Measurements from ENCODE around the gene TRABD2A.
A peak's percentile ranks its signal among the peaks of the same experiment; 100 is the strongest.

The TRABD2A gene

DNA sequence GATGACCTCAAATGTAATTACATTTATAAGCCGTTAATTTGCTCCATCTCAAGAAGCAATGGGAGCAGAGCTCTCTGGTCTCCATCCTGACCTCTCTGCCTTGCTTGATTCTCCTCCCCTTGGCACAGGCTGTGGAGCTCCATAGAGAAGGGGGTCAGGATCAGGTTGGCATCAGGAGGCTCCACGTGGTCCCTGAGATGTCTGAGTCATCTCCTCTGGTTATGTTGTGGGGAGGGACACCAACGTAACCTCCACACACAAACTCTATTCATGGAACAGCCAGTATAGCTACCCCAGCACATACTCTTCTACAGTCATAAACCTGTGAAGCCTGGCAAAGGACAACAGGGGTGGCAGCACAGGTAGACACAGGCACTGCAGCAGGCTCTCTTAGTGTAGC, 29.0 kb downstream of the TRABD2A start:
- no peak for DNase-seq

GRCh38 chr2:84850471-84850870, 30.4 kb downstream of the TRABD2A start:
- DNase-seq: no peak

DNA sequence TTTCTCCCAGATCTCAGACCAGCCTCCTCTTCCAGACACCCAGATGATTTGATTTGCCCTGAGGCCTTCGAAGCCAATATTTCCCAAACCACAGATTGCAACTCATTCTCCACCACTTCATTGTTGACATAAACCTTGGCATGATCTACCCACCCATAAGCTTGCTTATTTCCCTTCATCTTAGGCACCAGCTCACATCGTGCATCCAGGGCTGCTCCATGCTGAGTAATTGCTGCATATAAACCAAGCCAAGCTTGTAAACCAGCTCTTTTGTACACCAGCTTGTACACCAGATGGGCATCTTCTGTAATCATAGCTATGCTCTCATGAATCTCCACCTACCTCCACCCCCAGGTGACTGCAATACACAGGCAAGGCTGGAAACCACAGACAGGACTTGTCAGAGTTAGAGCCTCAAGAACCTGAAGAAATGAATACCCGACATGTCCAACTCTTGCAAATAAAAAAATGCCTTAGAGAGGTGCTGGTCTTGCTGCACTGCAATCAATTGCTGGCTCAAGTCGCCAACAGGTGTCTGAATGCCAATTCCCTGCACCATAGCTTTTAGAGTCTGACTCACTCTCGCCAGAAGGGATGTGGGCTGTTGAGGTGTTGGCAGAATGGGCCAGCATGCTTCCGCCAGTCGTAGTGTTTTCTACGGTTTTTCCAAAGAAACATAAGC, 31.5 kb downstream of the TRABD2A start:
- DNase-seq: peak in 37 of 58 donors; percentile 6 to 88 (median 42)

DNA sequence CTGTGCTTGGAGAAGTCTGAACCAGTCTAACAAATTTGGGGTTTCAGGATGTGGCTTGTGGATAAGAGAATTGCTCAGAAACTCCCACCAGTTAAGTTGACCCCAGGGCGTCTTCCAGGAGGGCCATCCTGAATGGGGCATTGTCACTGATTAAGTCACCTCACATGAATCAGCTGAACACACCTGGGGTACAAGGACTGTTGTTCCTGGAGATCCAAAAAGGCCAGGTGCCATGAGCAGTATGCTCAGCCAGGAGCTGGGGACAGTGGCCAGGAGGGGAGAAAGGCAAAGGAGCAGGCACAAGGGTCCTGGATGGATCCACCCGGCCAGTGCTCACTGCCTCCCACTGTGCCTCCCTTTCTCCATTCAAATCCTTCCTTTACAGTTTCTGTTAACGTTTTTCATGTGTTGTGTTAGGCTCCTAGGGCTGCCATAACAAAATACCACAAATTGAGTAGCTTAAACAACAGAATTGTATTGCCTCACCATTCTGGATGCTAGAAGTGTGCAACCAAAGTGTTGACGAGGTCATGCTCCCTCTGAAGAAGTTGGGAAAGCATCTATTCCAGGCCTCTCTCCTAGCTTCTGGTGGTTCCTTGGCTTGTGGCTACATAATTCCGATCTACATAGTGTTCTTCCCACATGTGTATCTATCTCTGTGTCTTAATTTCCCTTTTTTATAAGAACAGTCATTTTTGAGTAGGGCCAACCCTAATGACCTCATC, 33.4 kb downstream of the TRABD2A start:
- DNase-seq: no peak

- DNase-seq: no peak
Observed at GRCh38 chr2:84846741-84847142, 34.1 kb downstream of the TRABD2A start.

DNA sequence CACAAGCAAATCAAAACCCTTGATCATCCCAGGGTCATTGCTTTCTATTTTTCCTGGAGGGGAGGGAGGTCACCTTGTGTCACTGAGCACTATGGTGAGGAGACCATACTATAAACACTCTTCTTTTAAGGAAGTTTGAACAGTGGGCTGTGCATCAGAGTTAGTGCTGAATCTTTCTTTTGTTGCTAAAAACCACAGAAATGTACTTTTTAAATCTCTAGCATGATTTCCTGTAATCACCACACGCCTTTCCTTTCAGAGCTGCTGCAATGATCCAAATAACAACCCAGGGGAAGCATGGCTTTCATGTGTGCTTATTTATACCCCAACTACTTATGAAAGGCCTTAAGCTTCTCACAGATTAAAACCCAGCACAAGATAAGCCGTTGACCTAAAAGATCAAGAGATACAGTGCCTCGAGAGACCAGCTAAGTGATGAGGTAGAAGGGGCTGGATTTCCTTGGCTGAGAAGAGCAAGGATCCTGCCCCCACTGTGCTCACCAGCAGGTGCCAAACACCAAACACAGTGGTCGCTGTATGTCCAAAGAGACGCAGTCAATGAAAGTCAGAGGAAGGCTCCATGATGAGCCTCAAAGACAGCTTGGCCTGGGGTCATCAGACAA, 34.7 kb downstream of the TRABD2A start:
- no peak for DNase-seq

- DNase-seq: no peak
Observed at GRCh38 chr2:84844141-84844540, 36.7 kb downstream of the TRABD2A start.

DNA sequence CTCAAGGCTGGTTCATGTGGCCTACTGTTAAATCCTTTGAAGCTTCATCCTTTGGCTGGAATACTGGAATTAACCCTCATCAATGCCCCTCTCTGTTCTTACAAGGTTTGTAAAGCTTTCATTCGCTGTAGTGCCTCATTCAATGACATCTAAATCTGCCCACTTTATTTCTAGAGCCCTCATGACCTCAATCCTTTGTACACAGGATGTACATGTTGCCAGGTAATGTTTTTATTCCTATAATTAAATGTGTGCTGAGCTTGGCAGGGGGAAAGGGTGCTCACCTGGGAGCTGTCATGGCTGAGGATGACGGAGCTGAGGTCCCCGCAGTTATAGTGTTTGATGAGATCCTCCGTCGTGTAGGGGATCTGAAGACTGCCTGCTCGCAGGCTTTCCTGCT, 39.3 kb downstream of the TRABD2A start:
- DNase-seq: no peak

- DNase-seq: no peak
Observed at GRCh38 chr2:84840306-84840705, 40.6 kb downstream of the TRABD2A start.

GRCh38 chr2:84839851-84840250, 41.0 kb downstream of the TRABD2A start:
- DNase-seq: no peak

DNA sequence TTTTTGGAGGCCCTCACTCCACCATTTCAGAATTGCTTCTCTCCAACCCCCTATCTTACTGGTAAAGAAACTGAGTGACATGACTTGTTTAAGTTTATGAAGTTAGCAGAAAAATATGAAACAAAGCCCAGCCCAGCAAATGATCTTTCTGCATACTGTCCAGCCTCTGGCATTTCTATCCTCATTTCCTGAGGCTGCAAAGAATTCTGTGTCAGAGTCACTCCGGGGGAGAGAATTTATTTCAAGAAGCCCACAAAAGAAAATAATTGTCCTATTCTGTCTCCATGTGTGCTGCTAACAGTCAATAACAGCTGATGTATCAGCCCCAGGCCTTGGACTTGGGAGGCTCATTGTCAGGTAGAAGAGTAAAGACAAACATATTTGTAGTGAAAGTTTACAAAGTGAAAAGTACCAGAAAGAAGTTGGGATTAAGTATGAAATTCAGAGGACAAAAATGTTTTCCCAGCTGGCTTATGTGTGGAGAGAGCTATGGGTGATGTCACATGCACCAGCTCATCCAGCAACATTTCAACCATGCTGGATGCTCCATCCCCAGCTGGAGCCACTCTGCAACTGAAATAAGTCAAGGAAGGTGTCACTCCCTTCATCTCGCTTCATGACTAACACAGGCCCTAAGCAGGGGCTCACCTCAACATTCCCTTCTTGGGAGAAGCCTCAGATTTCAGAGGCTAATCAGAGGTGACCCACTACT, 42.3 kb downstream of the TRABD2A start:
- DNase-seq: no peak

GRCh38 chr2:84836215-84836614, 44.7 kb downstream of the TRABD2A start:
- no peak for DNase-seq

DNA sequence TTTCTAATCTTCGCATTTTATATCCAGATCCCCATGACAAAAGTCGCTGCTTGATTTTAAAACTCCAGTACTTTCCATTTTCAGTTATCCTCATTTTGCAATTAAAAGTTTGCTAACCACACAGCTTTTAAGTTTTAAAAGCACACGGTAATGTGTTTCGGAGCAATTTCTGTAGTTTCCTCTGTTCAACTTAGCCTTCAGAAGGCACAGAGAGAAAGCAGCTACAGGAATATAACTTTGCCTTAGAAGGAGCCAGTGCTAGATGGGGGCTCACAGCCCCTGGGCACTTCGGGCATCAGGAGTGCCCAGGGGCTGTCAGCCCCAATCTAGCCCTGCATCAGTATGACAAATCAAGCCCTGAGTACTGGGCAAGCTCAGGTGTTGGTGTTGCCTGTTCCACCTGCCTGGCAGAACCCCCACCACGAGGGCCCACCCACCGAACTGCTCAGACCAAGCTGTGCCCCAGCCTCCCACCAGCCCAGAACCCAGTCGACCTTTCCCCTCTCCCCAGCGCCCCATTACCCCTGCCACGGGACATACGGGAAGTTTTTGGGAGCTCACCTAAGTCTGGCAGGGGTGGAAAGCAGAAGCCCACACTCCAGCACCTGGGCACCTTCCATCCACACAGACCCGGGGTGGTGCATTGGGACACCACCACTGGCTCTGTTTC, 47.3 kb downstream of the TRABD2A start:
- no peak for DNase-seq

DNA sequence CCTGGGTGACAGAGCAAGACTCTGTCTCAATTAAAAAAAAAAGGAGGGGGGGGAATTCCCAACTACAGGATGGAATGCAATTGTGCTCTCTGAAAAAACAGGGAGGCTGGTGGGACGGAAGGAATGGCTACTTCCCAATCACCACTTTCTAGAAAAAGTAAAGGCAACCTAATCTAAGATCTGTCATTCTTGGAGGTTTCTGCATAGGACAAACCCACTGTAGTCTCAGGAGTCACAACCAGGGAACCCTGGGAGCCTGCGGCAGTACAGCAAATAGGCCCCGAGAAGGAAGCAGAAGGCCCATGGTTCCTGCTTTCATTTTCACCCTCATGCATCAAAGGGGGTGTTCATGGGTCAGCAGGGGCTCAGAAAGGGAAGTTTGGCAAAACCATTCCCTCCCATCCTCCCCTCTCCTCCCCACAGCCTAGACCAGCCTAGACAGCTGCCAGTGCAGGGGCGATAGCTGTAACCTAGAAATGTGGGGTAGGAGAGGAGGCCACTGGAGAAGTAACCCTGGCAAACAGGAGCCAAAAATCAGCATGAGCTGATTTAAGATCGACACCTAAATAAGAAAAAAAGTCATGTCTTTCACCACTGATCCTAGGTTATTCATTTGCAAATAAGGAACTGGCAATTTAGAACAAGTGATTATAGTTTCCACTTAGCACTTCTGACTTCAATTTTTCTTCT, 48.0 kb downstream of the TRABD2A start:
- DNase-seq: peak in 31 of 58 donors; percentile 5 to 45 (median 16)

- DNase-seq: no peak
Observed at GRCh38 chr2:84830758-84831500, 50.0 kb downstream of the TRABD2A start.

DNA sequence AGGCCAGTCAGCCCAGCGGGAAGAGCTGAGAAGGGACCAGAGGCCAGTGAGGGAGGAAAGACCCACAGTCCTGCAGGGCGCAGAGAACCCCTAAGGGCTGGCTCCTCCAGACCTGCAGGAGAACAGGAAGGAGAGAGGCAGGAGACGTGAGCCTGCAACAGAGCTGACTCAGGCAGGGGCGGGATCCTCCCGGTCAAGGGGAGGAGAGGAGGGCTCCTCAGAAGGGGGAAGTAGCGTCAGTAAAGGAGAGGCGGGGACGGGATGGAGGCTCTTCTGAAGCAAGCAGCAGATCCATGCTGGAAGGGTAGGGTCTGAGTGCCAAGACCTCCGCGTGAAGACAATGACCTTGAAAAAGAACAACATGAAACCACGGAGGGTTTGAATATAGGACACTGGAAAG, 50.8 kb downstream of the TRABD2A start:
- DNase-seq: peak in 16 of 58 donors; percentile 2 to 40 (median 8)

DNA sequence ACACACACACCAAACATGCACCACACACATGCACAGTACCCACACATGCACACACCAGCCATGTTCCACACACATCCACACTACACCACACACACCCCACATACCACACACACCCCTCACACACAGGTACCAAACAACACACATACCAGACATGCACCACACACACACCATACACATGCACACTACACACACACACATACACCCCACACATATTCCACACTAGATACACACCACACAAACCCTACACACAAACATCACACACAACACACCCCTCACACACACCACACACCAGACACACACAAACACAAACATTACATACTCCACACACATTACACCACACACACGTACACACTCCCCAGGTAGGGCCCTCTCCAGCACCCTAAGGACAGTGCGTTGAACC, 51.2 kb downstream of the TRABD2A start:
- DNase-seq: no peak

DNA sequence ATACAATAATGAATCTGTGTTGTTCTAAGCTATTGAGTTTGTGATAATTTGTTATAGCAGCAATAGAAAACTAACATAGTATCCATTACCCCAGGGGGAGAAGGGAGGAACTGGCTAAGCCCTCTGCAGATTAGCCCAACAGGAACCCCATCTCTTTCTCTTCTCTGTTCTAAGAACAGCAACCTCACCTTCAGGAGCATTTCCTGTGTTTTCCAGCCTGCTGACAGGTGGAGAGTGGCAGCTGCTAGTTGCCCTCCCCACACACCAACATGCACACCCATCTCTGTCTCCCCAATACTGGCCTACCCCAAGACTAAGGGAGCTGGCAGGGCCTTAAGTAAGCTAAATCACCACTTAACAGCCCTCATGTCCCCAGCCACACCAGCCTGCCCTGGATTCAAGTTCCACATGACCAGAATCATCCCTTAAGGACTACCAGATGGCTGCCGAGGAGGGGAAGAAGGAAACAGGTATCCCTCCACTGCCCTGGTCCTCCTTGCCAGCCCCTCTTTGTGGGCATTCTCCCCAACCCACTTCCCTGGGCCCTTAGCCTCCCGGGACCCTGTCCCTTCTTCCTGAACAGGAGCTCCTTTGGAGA, 52.8 kb downstream of the TRABD2A start:
- no peak for DNase-seq

DNA sequence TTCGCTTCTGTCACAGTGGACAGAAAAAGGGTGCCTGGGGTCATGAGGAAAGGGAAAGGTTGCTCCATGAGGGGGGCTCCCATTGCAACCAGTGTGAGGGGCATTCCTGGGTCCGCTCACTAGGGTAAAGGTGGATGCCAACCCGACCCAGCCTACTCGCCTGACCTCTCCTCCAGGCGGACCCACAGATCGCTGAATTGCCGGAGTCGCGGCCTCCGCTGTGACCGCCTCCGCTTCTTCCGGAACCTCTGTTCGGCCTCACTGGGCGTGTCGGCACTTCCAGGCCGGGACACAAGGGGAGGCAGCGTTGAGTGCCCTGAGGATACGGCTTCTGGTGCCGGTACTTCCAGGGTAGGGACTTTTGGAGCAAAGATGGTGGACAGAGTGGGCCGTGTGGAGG, 57.1 kb downstream of the TRABD2A start:
- DNase-seq: no peak

DNA sequence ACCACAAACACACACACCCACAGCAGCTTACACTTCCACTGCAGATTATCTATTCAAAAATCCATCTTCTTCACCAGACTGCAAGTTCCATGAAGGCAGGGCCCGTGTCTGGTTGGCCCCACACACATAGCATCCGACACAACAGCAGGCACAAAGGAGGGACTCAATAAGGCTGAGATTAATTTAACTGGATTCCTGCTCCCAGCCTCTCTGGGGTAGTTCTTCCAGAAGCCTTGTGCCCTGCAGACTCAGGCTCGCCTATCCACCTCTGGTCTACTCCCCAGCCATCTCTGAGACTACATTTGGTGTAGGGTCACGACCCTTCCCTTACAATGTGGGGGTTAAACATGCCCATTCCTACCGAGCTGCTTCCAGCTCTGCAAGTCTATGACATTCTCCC, 57.7 kb downstream of the TRABD2A start:
- DNase-seq: no peak

All from anterior cingulate cortex (tissue), 58 donors.